Measurements from ENCODE around the gene FRK.

DNA sequence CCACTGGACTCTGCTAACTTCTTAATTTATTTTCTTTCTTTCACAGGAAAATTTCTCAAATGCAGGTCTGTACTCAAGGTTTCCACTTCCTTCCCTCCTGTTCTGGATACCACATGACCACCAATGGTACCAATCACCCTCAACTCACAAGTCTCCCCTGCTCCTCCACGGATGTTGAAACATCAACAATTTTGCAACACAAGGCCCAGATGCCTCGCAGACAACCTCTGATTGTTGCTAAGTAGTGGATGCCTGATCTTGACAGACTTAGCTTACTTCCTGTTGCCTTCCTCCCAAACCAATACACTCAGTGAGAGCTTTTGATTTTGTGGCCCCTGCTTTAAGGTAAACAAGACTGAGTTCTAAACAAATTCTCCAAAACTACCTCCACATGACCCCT, 146.6 kb downstream of the FRK start:
- TF ChIP-seq, protein P1, sequence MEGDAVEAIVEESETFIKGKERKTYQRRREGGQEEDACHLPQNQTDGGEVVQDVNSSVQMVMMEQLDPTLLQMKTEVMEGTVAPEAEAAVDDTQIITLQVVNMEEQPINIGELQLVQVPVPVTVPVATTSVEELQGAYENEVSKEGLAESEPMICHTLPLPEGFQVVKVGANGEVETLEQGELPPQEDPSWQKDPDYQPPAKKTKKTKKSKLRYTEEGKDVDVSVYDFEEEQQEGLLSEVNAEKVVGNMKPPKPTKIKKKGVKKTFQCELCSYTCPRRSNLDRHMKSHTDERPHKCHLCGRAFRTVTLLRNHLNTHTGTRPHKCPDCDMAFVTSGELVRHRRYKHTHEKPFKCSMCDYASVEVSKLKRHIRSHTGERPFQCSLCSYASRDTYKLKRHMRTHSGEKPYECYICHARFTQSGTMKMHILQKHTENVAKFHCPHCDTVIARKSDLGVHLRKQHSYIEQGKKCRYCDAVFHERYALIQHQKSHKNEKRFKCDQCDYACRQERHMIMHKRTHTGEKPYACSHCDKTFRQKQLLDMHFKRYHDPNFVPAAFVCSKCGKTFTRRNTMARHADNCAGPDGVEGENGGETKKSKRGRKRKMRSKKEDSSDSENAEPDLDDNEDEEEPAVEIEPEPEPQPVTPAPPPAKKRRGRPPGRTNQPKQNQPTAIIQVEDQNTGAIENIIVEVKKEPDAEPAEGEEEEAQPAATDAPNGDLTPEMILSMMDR (IDR thresholded peaks at IDR 0.05) = no peak
- TF ChIP-seq EP300 (IDR thresholded peaks at IDR 0.05; ENCODE audit: low read depth) = no peak
- no peak for TF ChIP-seq POLR2AphosphoS5 (IDR thresholded peaks at IDR 0.05)
